Sigmoid colon (tissue), 7 donors: Measurements from ENCODE around the gene SOS1. TPM values are rescaled to one million over a fixed set of nuclear protein-coding genes. Genes with fewer than 3 reads are reported as not detected.
"Not testable (repeated sequence)": the region's sequence is repeated elsewhere in the genome, so short reads cannot be mapped to it uniquely, and the experiment has no call there.

Source experiments
- DNase-seq: peaks from one replicate; pipeline ENCODE4 v3.0.0-alpha.2; 2019
- H3K27ac ChIP-seq, 4 donors: fragments of 200-600 bp; sonication (generic); one replicate each; pipeline ENCODE4 v1.5.1; 2016 to 2019; ENCODE audit warnings: mild to moderate bottlenecking in 1 of 4
- H3K27me3 ChIP-seq, 3 donors: fragments of 200-600 bp; sonication (generic); one replicate each; pipeline ENCODE4 v1.5.1; 2019; ENCODE audit warnings: mild to moderate bottlenecking in 1 of 3
- H3K36me3 ChIP-seq, 4 donors: fragments of 200-600 bp; sonication (generic); one replicate each; pipeline ENCODE4 v1.5.1; 2016 to 2019
- H3K4me1 ChIP-seq, 4 donors: fragments of 200-600 bp; sonication (generic); one replicate each; pipeline ENCODE4 v1.5.1; 2017 to 2019
- H3K4me3 ChIP-seq, 4 donors: fragments of 200-600 bp; sonication (generic); one replicate each; pipeline ENCODE4 v1.5.1; 2017 to 2019; ENCODE audit warnings: mild to moderate bottlenecking in 2 of 4, moderate library complexity in 1 of 4
- H3K9me3 ChIP-seq, 4 donors: fragments of 200-600 bp in 3 of 4; sonication (generic) in 3 of 4; one replicate each; pipeline versions ENCODE4 v1.5.1 to v1.6.1; 2013 to 2019
- EP300 ChIP-seq, 4 donors: sonication (generic); formaldehyde crosslinking; IDR thresholded peaks; one replicate each; pipeline ENCODE4 v1.6.1; 2017; ENCODE audit warnings: antibody characterized with exemption in 4 of 4
- POLR2A ChIP-seq, 2 donors: fragments of 450-650 bp; IDR thresholded peaks; one replicate each; pipeline ENCODE4 v1.6.1; 2016; ENCODE audit warnings: antibody characterized with exemption in 2 of 2, mild to moderate bottlenecking in 2 of 2, moderate library complexity in 2 of 2
- POLR2AphosphoS5 ChIP-seq, 4 donors: sonication (generic); formaldehyde crosslinking; IDR thresholded peaks; one replicate each; pipeline ENCODE4 v1.6.1; 2017; ENCODE audit warnings: antibody characterized with exemption in 4 of 4
- WGBS, 2 donors: extraction: QIAGEN DNeasy Blood & Tissue Kit; methylation state at CpG; one replicate each; pipeline ENCODE4 v1.1.7; 2013; 5-methylcytosine and 5-hydroxymethylcytosine counted together
- intact Hi-C: fragments of 100-400 bp; cut with DNase I; formaldehyde crosslinking; loops from one replicate; pipeline ENCODE4 v1.15.1; 2023
- polyA plus RNA-seq, 3 donors: library from polyadenylated mRNA; stranded (reverse); fragments of 200-250 nt; gene quantifications; one replicate each; pipeline ENCODE4 v1.2.3, GENCODE V29; 2013
- total RNA-seq, 4 donors: library from RNA; depleted of rRNA; stranded (reverse); fragments of >200 nt; gene quantifications; one replicate each; pipeline ENCODE4 v1.1.0, GENCODE V29; 2016
- TF ChIP-seq, protein P1 (sequence below), 4 experiments: fragments of 450-650 bp in 3 of 4; fragments of 200-600 bp in 1 of 4; IDR thresholded peaks; one replicate each; pipeline ENCODE4 v1.5.1; 2016 to 2019; ENCODE audit warnings: antibody characterized with exemption in 4 of 4, mild to moderate bottlenecking in 3 of 4, moderate library complexity in 2 of 4
- donor health status: healthy with polysubstance abuse.
- donor health status: Bipolar disorder and iron deficiency.
- donor health status: healthy.

SOS1 gene
- total and polyA plus RNA-seq, 7 donors, result 5.4 to 72.0 (median 30.8) TPM

DNA sequence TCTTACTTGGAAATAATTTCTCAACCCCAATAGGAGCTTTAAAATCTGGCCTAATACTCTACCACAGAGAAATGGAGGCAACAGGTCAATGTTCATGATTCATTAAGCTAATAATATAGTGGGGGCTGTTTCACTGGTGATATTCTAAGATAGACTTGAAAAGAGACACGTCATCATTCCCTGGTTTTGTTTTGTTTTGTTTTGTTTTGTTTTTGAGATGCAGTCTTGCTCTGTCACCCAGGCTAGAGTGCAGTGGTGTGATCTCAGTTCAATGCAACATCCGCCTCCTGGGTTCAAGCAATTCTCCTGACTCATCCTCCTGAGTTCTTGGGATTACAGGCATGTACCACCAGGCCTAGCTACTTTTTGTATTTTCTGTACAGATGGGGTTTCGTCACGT is 37.5 kb upstream of the SOS1 start:
- Histone ChIP-seq H3K27ac (no peak overlapping the region), H3K4me1 (peaks cover 0 to 13% (median 10%) of the 10 kb centered on the region in 4 donors), H3K4me3 (no peak overlapping the region), H3K27me3 (no peaks in the 10 kb centered on the region), H3K9me3 (no peaks in the 10 kb centered on the region), H3K36me3 (no peaks in the 10 kb centered on the region)
- intact Hi-C loops, result no loop called here
- TF ChIP-seq POLR2AphosphoS5 (IDR thresholded peaks at IDR 0.05) (no peak), EP300 (IDR thresholded peaks at IDR 0.05) (no peak), POLR2A (IDR thresholded peaks at IDR 0.05) (no peak)
- TF ChIP-seq, protein P1, sequence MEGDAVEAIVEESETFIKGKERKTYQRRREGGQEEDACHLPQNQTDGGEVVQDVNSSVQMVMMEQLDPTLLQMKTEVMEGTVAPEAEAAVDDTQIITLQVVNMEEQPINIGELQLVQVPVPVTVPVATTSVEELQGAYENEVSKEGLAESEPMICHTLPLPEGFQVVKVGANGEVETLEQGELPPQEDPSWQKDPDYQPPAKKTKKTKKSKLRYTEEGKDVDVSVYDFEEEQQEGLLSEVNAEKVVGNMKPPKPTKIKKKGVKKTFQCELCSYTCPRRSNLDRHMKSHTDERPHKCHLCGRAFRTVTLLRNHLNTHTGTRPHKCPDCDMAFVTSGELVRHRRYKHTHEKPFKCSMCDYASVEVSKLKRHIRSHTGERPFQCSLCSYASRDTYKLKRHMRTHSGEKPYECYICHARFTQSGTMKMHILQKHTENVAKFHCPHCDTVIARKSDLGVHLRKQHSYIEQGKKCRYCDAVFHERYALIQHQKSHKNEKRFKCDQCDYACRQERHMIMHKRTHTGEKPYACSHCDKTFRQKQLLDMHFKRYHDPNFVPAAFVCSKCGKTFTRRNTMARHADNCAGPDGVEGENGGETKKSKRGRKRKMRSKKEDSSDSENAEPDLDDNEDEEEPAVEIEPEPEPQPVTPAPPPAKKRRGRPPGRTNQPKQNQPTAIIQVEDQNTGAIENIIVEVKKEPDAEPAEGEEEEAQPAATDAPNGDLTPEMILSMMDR (IDR thresholded peaks at IDR 0.05), result no peak
- no peak for DNase-seq
- WGBS, 2 donors, result 91 to 92% methylated on average over 4 of the region's 4 CpGs

DNA sequence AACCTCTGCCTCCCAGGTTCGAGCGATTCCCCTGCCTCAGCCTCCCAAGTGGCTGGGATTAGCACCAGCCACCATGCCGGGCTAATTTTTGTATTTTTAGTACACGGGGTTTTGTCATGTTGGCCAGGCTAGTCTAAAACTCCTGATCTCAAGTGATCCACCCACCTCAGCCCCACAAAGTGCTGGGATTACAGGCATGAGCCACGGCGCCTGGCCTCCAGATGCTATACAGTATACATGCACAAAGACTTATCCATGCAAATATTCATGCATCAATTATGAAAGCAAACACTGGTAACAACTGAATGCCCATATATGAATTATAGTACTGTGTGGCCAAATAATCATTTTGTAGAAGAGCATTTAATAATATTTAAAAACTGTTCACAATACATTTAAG is 36.0 kb upstream of the SOS1 start:
- Histone ChIP-seq H3K4me1 (peaks cover 0 to 13% (median 10%) of the 10 kb centered on the region in 4 donors), H3K9me3 (no peaks in the 10 kb centered on the region), H3K4me3 (no peak overlapping the region), H3K27me3 (no peaks in the 10 kb centered on the region), H3K27ac (no peak overlapping the region), H3K36me3 (no peaks in the 10 kb centered on the region)
- whole genome bisulfite sequencing, 2 donors, result 93 to 94% methylated on average over 6 of the region's 6 CpGs
- intact Hi-C loops, result no loop called here
- no peak for TF ChIP-seq POLR2AphosphoS5 (IDR thresholded peaks at IDR 0.05)
- DNase-seq, result no peak

GRCh38 chr2:39156107-39156506 is 35.3 kb upstream of the SOS1 start:
- Histone ChIP-seq H3K4me1 (peaks cover 0 to 10% (median 7%) of the 10 kb centered on the region in 4 donors), H3K27me3 (no peaks in the 10 kb centered on the region), H3K4me3 (no peak overlapping the region), H3K36me3 (no peaks in the 10 kb centered on the region), H3K27ac (no peak overlapping the region), H3K9me3 (no peaks in the 10 kb centered on the region)
- intact Hi-C loops, result no loop called here
- no peak for DNase-seq
- TF ChIP-seq, protein P1 (IDR thresholded peaks at IDR 0.05), result no peak
- TF ChIP-seq POLR2AphosphoS5 (IDR thresholded peaks at IDR 0.05) (no peak), EP300 (IDR thresholded peaks at IDR 0.05) (no peak), POLR2A (IDR thresholded peaks at IDR 0.05) (no peak)

DNA sequence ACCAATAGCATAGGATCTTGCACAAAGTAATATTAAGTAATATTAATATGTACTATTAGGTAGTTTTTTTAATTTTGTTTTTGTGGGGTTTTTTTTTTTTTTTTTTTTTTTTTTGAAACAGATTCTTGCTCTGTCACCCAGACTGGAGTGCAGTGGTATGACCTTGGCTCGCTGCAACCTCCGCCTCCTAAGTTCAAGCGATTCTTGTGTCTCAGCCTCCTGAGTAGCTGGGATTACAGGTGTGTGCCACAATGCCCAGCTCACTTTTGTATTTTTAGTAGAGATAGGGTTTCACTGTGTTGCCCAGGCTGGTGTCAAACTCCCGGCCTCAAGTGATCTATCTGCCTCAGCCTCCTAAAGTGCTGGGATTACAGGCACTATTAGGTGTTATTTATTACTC is 34.7 kb upstream of the SOS1 start:
- intact Hi-C loops, H3K4me1 ChIP-seq, DNase-seq, H3K4me3 ChIP-seq, H3K27ac ChIP-seq, H3K36me3 ChIP-seq, H3K9me3 ChIP-seq, H3K27me3 ChIP-seq: not testable (repeated sequence)
- 90 to 96% methylated on average over 4 of the region's 4 CpGs for WGBS, 2 donors

DNA sequence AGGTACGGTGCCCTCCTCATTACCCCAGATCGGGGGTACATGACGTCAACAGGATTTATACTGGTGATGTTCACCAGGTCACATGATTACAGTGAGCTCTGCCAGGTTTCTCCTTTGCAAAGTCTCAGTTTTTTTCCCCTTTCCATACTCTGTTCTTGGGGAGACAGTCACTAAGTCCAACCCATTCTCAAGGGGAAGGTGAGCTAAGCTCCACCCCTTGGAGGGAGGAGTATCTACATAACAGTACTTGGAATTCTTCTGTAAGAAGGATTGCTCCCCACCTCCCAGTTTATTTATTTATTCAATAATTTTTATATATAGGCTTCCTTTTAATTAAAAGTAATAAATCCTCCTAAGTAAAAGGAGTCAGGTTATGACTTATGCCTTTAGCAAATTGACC is 34.1 kb upstream of the SOS1 start:
- no peak for TF ChIP-seq EP300 (IDR thresholded peaks at IDR 0.05)
- TF ChIP-seq, protein P1 (IDR thresholded peaks at IDR 0.05), result no peak
- H3K4me3 ChIP-seq, result no peak overlapping the region
- no peak for DNase-seq
- intact Hi-C loops, result no loop called here
- no peaks in the 10 kb centered on the region for H3K9me3 ChIP-seq
- no peak overlapping the region for H3K27ac ChIP-seq
- no peaks in the 10 kb centered on the region for H3K36me3 ChIP-seq
- no peaks in the 10 kb centered on the region for H3K4me1 ChIP-seq
- no peaks in the 10 kb centered on the region for H3K27me3 ChIP-seq
- WGBS, 2 donors, result 76 to 87% methylated on average over 3 of the region's 3 CpGs

DNA sequence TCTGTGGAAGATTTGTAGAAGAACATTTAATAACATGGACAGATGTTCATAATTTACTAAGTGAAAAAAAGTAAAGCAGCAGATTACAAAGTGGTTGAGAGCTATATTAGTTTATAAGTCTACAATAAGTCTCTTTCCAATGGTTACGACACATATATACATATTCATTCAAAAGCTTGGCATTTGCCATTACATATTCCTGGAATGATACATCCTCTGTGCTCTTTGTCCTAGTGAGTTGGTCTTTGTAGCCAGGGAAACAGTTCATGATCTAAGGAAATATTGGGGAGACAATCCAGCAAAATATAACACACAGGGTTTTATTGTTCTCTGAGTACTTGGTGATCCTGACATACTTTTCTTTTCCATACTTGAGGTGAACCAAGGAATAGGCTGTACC is 32.5 kb upstream of the SOS1 start:
- Histone ChIP-seq H3K27me3 (no peaks in the 10 kb centered on the region), H3K4me3 (no peak overlapping the region), H3K4me1 (no peaks in the 10 kb centered on the region), H3K9me3 (no peaks in the 10 kb centered on the region), H3K36me3 (no peaks in the 10 kb centered on the region), H3K27ac (no peak overlapping the region)
- no peak for TF ChIP-seq POLR2AphosphoS5 (IDR thresholded peaks at IDR 0.05)
- TF ChIP-seq EP300 (IDR thresholded peaks at IDR 0.05), result no peak
- TF ChIP-seq POLR2A (IDR thresholded peaks at IDR 0.05), result no peak
- TF ChIP-seq, protein P1 (IDR thresholded peaks at IDR 0.05), result no peak
- 94 to 98% methylated on average over 1 of the region's 1 CpG for WGBS, 2 donors
- no peak for DNase-seq
- intact Hi-C loops, result no loop called here
